Adrenal gland (tissue), 12 donors: ENCODE measurements around the gene SCYGR2. TPM values are rescaled to one million over a fixed set of nuclear protein-coding genes. Genes with fewer than 3 reads are reported as not detected.

Experiments used
- DNase-seq, 7 donors: peaks; one replicate each; pipeline ENCODE4 v3.0.0-alpha.2; 2019 to 2020
- H3K27ac ChIP-seq, 5 donors: fragments of 200-600 bp; sonication (generic) in 4 of 5; 1 replicate in 3 of 5; 2 replicates in 2 of 5; pipeline versions ENCODE4 v1.5.1 to v1.8.0; 2016 to 2020; ENCODE audit warnings: mild to moderate bottlenecking in 1 of 5
- H3K27me3 ChIP-seq: fragments of 200-600 bp; 2 replicates; pipeline ENCODE4 v1.8.0; 2021
- H3K36me3 ChIP-seq, 2 donors: fragments of 200-600 bp; replicated peaks in 1 of 2; 1 replicate in 1 of 2; 2 replicates in 1 of 2; pipeline versions ENCODE4 v1.5.1 to v1.8.0; 2018 to 2022
- H3K4me1 ChIP-seq, 2 donors: fragments of 200-600 bp; replicated peaks in 1 of 2; 1 replicate in 1 of 2; 2 replicates in 1 of 2; pipeline versions ENCODE4 v1.5.1 to v1.8.0; 2018 to 2021
- H3K4me3 ChIP-seq, 4 donors: fragments of 200-600 bp; sonication (generic) in 3 of 4; one replicate each; pipeline ENCODE4 v1.5.1; 2016 to 2018
- H3K9me3 ChIP-seq, 3 donors: fragments of 200-600 bp; sonication (generic) in 1 of 3; replicated peaks in 1 of 3; 1 replicate in 2 of 3; 2 replicates in 1 of 3; pipeline versions ENCODE4 v1.5.1 to v1.8.0; 2016 to 2021
- POLR2A ChIP-seq, 2 donors: fragments of 450-650 bp; IDR thresholded peaks; one replicate each; pipeline ENCODE4 v1.6.1; 2017; ENCODE audit warnings: antibody characterized with exemption in 2 of 2, mild to moderate bottlenecking in 2 of 2, moderate library complexity in 1 of 2
- WGBS, 4 donors: extraction: QIAGEN DNeasy Blood & Tissue Kit in 2 of 4; methylation state at CpG; one replicate each; pipeline versions ENCODE4 v1.1.5 to v1.1.7; 2013 to 2017; 5-methylcytosine and 5-hydroxymethylcytosine counted together
- intact Hi-C, 2 donors: fragments of 100-400 bp; cut with DNase I; formaldehyde crosslinking; loops; one replicate each; pipeline versions ENCODE4 v1.14.1 to v1.15.0; 2022 to 2023
- polyA plus RNA-seq, 3 donors: library from polyadenylated mRNA; stranded (reverse); fragments of 200-250 nt in 2 of 3; fragments of 350-450 nt in 1 of 3; fragmentation: Illumina TruSeq in 1 of 3; extraction: RNeasy Lipid Tissue Mini Kit (QIAGEN cat#74804) in 1 of 3; gene quantifications; one replicate each; pipeline ENCODE4 v1.2.3, GENCODE V29; 2013 to 2014
- total RNA-seq, 9 donors: library from RNA; depleted of rRNA in 4 of 9; stranded (reverse); fragments of >200 nt in 4 of 9; fragments of 120-200 nt in 1 of 9; fragmentation: NEBNext Ultra II Directional in 1 of 9; extraction: Animal tissue kit (Norgen Biotek cat#: 25700) in 1 of 9; gene quantifications; one replicate each; pipeline versions ENCODE4 v1.1.0 to v1.2.4, GENCODE V29; 2013 to 2023
- TF ChIP-seq, protein P1 (sequence below), 6 experiments: fragments of 450-650 bp in 4 of 6; fragments of 200-600 bp in 2 of 6; sonication (generic) in 1 of 6; IDR thresholded peaks; 1 replicate in 5 of 6; 2 replicates in 1 of 6; pipeline versions ENCODE4 v1.5.1 to v1.8.0; 2016 to 2021; ENCODE audit warnings: antibody characterized with exemption in 6 of 6, mild to moderate bottlenecking in 2 of 6, moderate library complexity in 1 of 6
- donor health status: healthy with polysubstance abuse.
- donor health status: Bipolar disorder and iron deficiency.
- donor health status: DM: yes; HTN: yes; CAD: no.
- donor health status: DM: no; HTN: no; CAD: no.
- donor health status: DM: no; HTN: no; CAD: no.
- donor health status: DM: yes; HTN: yes; CAD: no.

SCYGR2 gene
- total and polyA plus RNA-seq, 12 donors: not detected

DNA sequence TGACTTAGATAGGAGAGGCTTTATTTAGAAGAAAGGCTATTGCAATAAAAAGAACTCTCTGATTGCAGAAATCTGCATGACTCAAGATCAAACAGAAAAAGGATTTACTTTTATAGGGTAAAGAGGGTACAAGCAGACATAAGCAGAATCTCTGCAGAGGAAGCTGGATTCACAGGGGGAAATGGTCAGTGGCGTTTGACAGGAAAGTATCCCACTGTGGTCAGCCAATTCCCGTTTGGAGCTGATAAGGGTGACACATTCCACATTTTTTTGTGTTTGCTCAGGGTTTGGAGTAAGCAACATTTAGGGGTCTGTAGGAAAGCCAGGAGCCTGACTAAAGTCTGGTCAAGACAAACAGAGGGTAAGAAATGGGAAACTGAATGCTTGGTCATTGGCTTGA, 44.0 kb downstream of the SCYGR2 start:
- Histone ChIP-seq H3K4me3 (no peak overlapping the region), H3K36me3 (no peaks in the 10 kb centered on the region), H3K4me1 (no peaks in the 10 kb centered on the region), H3K9me3 (no peaks in the 10 kb centered on the region), H3K27me3 (no peaks in the 10 kb centered on the region), H3K27ac (no peak overlapping the region)
- TF ChIP-seq, protein P1, sequence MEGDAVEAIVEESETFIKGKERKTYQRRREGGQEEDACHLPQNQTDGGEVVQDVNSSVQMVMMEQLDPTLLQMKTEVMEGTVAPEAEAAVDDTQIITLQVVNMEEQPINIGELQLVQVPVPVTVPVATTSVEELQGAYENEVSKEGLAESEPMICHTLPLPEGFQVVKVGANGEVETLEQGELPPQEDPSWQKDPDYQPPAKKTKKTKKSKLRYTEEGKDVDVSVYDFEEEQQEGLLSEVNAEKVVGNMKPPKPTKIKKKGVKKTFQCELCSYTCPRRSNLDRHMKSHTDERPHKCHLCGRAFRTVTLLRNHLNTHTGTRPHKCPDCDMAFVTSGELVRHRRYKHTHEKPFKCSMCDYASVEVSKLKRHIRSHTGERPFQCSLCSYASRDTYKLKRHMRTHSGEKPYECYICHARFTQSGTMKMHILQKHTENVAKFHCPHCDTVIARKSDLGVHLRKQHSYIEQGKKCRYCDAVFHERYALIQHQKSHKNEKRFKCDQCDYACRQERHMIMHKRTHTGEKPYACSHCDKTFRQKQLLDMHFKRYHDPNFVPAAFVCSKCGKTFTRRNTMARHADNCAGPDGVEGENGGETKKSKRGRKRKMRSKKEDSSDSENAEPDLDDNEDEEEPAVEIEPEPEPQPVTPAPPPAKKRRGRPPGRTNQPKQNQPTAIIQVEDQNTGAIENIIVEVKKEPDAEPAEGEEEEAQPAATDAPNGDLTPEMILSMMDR (IDR thresholded peaks at IDR 0.05): no peak
- no peak for TF ChIP-seq POLR2A (IDR thresholded peaks at IDR 0.05)
- DNase-seq: no peak
- WGBS, 4 donors: 8 to 46% (median 32%) methylated on average over 2 of the region's 2 CpGs
- intact Hi-C loops: no loop called here

DNA sequence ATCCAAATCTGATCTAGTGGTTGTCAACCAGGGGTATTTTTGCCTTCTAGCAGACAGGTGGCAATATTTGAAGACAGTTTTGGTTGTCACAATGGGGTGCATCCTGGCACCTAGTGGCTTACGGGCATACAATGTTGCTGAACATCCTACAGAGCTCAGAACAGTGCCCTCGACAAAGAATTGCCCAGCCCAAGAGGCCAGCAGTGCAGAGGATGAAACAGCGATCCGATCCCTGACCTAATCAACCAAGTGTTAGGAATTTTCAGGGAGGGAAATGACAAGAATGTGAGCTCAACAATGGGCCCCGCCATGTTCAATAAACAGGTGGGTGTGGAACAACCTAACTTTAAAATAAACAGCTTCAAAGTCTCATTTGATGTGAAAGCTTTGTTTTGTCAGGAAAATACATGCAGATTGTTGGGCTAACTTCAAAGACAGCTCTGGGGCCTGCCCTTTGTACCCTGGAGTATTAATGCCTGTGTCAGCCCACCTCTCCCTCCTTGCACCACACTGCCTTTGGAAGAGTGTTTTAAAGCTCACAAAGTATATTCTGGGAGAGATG, 45.4 kb downstream of the SCYGR2 start:
- no peak overlapping the region for H3K4me3 ChIP-seq
- H3K9me3 ChIP-seq: no peaks in the 10 kb centered on the region
- no peak for DNase-seq
- no peak for TF ChIP-seq POLR2A (IDR thresholded peaks at IDR 0.05)
- TF ChIP-seq, protein P1 (IDR thresholded peaks at IDR 0.05): no peak
- WGBS, 4 donors: 87 to 95% (median 91%) methylated on average over 5 of the region's 5 CpGs
- intact Hi-C loops: no loop called here
- H3K27me3 ChIP-seq: no peaks in the 10 kb centered on the region
- H3K4me1 ChIP-seq: no peaks in the 10 kb centered on the region
- H3K27ac ChIP-seq: no peak overlapping the region
- no peaks in the 10 kb centered on the region for H3K36me3 ChIP-seq

Other genes starting within 250 kb of the SCYGR2 start
- under 1 TPM in 1 of 9 donors, not detected in 8; 0.14 TPM for gene TM4SF20, start 219.6 kb upstream of the SCYGR2 start, total RNA-seq
- not detected for gene TM4SF20, start 219.6 kb upstream of the SCYGR2 start, polyA plus RNA-seq
- not detected for gene SCYGR1, start 210.9 kb upstream of the SCYGR2 start, total RNA-seq
- gene SCYGR1, start 210.9 kb upstream of the SCYGR2 start, polyA plus RNA-seq: not detected
- 100 to 1,000 TPM in 2 of 9 donors, 10 to 100 TPM in 7; 40.1 to 117 (median 66.0) TPM for gene AGFG1, start 126.7 kb upstream of the SCYGR2 start, total RNA-seq
- gene AGFG1, start 126.7 kb upstream of the SCYGR2 start, polyA plus RNA-seq: 100 to 1,000 TPM in 1 of 3 donors, 10 to 100 TPM in 2; 13.5 to 108 (median 19.7) TPM
- gene SCYGR3, start 15.9 kb downstream of the SCYGR2 start, total RNA-seq: not detected
- not detected for gene SCYGR3, start 15.9 kb downstream of the SCYGR2 start, polyA plus RNA-seq
- gene SCYGR4, start 18.6 kb downstream of the SCYGR2 start, total RNA-seq: not detected
- gene SCYGR4, start 18.6 kb downstream of the SCYGR2 start, polyA plus RNA-seq: not detected
- not detected for gene SCYGR5, start 67.9 kb downstream of the SCYGR2 start, total RNA-seq
- gene SCYGR5, start 67.9 kb downstream of the SCYGR2 start, polyA plus RNA-seq: not detected
- 1 to 10 TPM in 4 of 9 donors, under 1 TPM in 4, not detected in 1; 0.18 to 2.4 (median 0.98) TPM for gene SLC19A3, start 119.1 kb downstream of the SCYGR2 start, total RNA-seq
- gene SLC19A3, start 119.1 kb downstream of the SCYGR2 start, polyA plus RNA-seq: 1 to 10 TPM in 1 of 3 donors, under 1 TPM in 2; 0.37 to 7.9 (median 0.97) TPM
- not detected for gene SCYGR6, start 125.9 kb downstream of the SCYGR2 start, total RNA-seq
- gene SCYGR6, start 125.9 kb downstream of the SCYGR2 start, polyA plus RNA-seq: not detected
- gene SCYGR7, start 129.4 kb downstream of the SCYGR2 start, total RNA-seq: not detected
- gene SCYGR7, start 129.4 kb downstream of the SCYGR2 start, polyA plus RNA-seq: not detected
- not detected for gene SCYGR8, start 147.0 kb downstream of the SCYGR2 start, total RNA-seq
- gene SCYGR8, start 147.0 kb downstream of the SCYGR2 start, polyA plus RNA-seq: not detected
- gene CCL20, start 214.9 kb downstream of the SCYGR2 start, total RNA-seq: under 1 TPM in 1 of 9 donors, not detected in 8; 0.39 TPM
- under 1 TPM; 0.40 to 0.80 (median 0.51) TPM for gene CCL20, start 214.9 kb downstream of the SCYGR2 start, polyA plus RNA-seq